Activated CD4-positive, alpha-beta T cell treated with anti-CD3 and anti-CD28 coated beads, Interleukin-2, amount 10 ng/mL, durations not matched to agents 24 days and 14 days (primary cell): Measurements from ENCODE around the gene OR7C1. TPM values are rescaled to one million over a fixed set of nuclear protein-coding genes. Genes with fewer than 3 reads are reported as not detected.
A peak's percentile ranks its signal among the peaks of the same experiment; 100 is the strongest.
"Not testable (repeated sequence)": the region's sequence is repeated elsewhere in the genome, so short reads cannot be mapped to it uniquely, and the experiment has no call there.

Experiments
- DNase-seq: peaks from one replicate; pipeline ENCODE4 v3.0.0; 2022
- H3K27ac Mint-ChIP-seq: one replicate; pipeline ENCODE4 v1.8.0; 2022; ENCODE audit warnings: mild to moderate bottlenecking, mixed read lengths
- H3K27me3 Mint-ChIP-seq: one replicate; pipeline ENCODE4 v1.8.0; 2022; ENCODE audit warnings: mixed read lengths
- H3K36me3 Mint-ChIP-seq: one replicate; pipeline ENCODE4 v1.8.0; 2022; ENCODE audit warnings: low read depth, mild to moderate bottlenecking, mixed read lengths
- H3K4me1 Mint-ChIP-seq: one replicate; pipeline ENCODE4 v1.8.0; 2021; ENCODE audit warnings: mixed read lengths
- H3K4me3 Mint-ChIP-seq: one replicate; pipeline ENCODE4 v1.8.0; 2022; ENCODE audit warnings: mild to moderate bottlenecking, moderate library complexity, mixed read lengths
- H3K9me3 Mint-ChIP-seq: one replicate; pipeline ENCODE4 v1.8.0; 2021; ENCODE audit warnings: mixed read lengths
- intact Hi-C: fragments of 100-400 bp; cut with micrococcal nuclease; formaldehyde crosslinking; loops from one replicate; pipeline ENCODE4 v1.15.1; 2023
- total RNA-seq: library from RNA; stranded (reverse); gene quantifications from 2 replicates; pipeline ENCODE4 v1.2.3, GENCODE V29; 2022

Gene OR7C1
- total RNA-seq, 1 donor from 2014 or later: not detected

- peaks cover 13% of the 10 kb centered on the region for H3K4me1 Mint-ChIP-seq
- H3K27me3 Mint-ChIP-seq: peaks cover 21% of the 10 kb centered on the region
- not testable (repeated sequence) for H3K9me3 Mint-ChIP-seq, DNase-seq, H3K4me3 Mint-ChIP-seq, H3K27ac Mint-ChIP-seq, H3K36me3 Mint-ChIP-seq
- intact Hi-C loops: loop anchor here (10.0 kb wide), 1 partner anchor 206 kb away; the partner anchor contains the start of gene NDUFB7
Measured at GRCh38 chr19:14780622-14781225, 54.3 kb downstream of the OR7C1 start.

- intact Hi-C loops: no loop called here
- Mint-ChIP-seq H3K9me3 (no peaks in the 10 kb centered on the region), H3K36me3 (no peaks in the 10 kb centered on the region), H3K4me3 (no peak overlapping the region), H3K4me1 (peaks cover 3% of the 10 kb centered on the region), H3K27ac (no peak overlapping the region), H3K27me3 (peaks cover 23% of the 10 kb centered on the region)
- no peak for DNase-seq
Measured at GRCh38 chr19:14779151-14779550, 55.8 kb downstream of the OR7C1 start.

GRCh38 chr19:14778110-14778845 lies 56.7 kb downstream of the OR7C1 start, which contains the start of gene ADGRE2:
Gene ADGRE2 (minus strand): TSS chr19:14778560. CDS start chr19:14776756, 1,804 bp downstream.
- peaks cover 23% of the 10 kb centered on the region for H3K27me3 Mint-ChIP-seq
- H3K27ac Mint-ChIP-seq, H3K36me3 Mint-ChIP-seq, H3K9me3 Mint-ChIP-seq, H3K4me1 Mint-ChIP-seq, intact Hi-C loops, H3K4me3 Mint-ChIP-seq, DNase-seq: not testable (repeated sequence)

- H3K9me3 Mint-ChIP-seq, H3K36me3 Mint-ChIP-seq, intact Hi-C loops: not testable (repeated sequence)
Measured at GRCh38 chr19:14777645-14778044, 57.3 kb downstream of the OR7C1 start.

GRCh38 chr19:14775869-14776586 lies 59.0 kb downstream of the OR7C1 start:
- DNase-seq: no peak
- H3K27me3 Mint-ChIP-seq: peaks cover 23% of the 10 kb centered on the region
- intact Hi-C loops: no loop called here

More at GRCh38 chr19:14777645-14778044, 57.3 kb downstream of the OR7C1 start:
- not testable (repeated sequence) for H3K4me1 Mint-ChIP-seq, DNase-seq, H3K4me3 Mint-ChIP-seq, H3K27ac Mint-ChIP-seq
- peaks cover 23% of the 10 kb centered on the region for H3K27me3 Mint-ChIP-seq

GRCh38 chr19:14775326-14775725 lies 59.7 kb downstream of the OR7C1 start:
- peak overlapping the region; percentile 17 for H3K4me3 Mint-ChIP-seq
- DNase-seq, H3K27ac Mint-ChIP-seq, H3K9me3 Mint-ChIP-seq, H3K4me1 Mint-ChIP-seq, intact Hi-C loops, H3K36me3 Mint-ChIP-seq: not testable (repeated sequence)
- H3K27me3 Mint-ChIP-seq: peaks cover 23% of the 10 kb centered on the region

More at GRCh38 chr19:14775869-14776586, 59.0 kb downstream of the OR7C1 start:
- H3K36me3 Mint-ChIP-seq: no peaks in the 10 kb centered on the region
- H3K4me3 Mint-ChIP-seq: peak overlapping the region; percentile 81
- H3K9me3 Mint-ChIP-seq: no peaks in the 10 kb centered on the region
- no peak overlapping the region for H3K27ac Mint-ChIP-seq
- peaks cover 3% of the 10 kb centered on the region for H3K4me1 Mint-ChIP-seq

GRCh38 chr19:14774373-14774772 lies 60.6 kb downstream of the OR7C1 start:
- no peak overlapping the region for H3K27ac Mint-ChIP-seq
- no peak for DNase-seq

GRCh38 chr19:14773722-14774121 lies 61.3 kb downstream of the OR7C1 start:
- H3K36me3 Mint-ChIP-seq, H3K27ac Mint-ChIP-seq, H3K9me3 Mint-ChIP-seq, DNase-seq, H3K4me3 Mint-ChIP-seq, H3K4me1 Mint-ChIP-seq, intact Hi-C loops: not testable (repeated sequence)
- peaks cover 21% of the 10 kb centered on the region for H3K27me3 Mint-ChIP-seq

More at GRCh38 chr19:14774373-14774772, 60.6 kb downstream of the OR7C1 start:
- intact Hi-C loops: no loop called here
- Mint-ChIP-seq H3K4me1 (peaks cover 3% of the 10 kb centered on the region), H3K9me3 (no peaks in the 10 kb centered on the region), H3K4me3 (no peak overlapping the region), H3K27me3 (peaks cover 23% of the 10 kb centered on the region), H3K36me3 (no peaks in the 10 kb centered on the region)

GRCh38 chr19:14772995-14773394 lies 62.0 kb downstream of the OR7C1 start:
- Mint-ChIP-seq H3K4me1 (peaks cover 3% of the 10 kb centered on the region), H3K36me3 (no peaks in the 10 kb centered on the region), H3K4me3 (no peak overlapping the region), H3K9me3 (no peaks in the 10 kb centered on the region), H3K27me3 (peaks cover 19% of the 10 kb centered on the region), H3K27ac (no peak overlapping the region)
- no peak for DNase-seq
- intact Hi-C loops: no loop called here

GRCh38 chr19:14772467-14772866 lies 62.5 kb downstream of the OR7C1 start:
- peaks cover 3% of the 10 kb centered on the region for H3K4me1 Mint-ChIP-seq
- H3K36me3 Mint-ChIP-seq: no peaks in the 10 kb centered on the region
- intact Hi-C loops: no loop called here
- DNase-seq: no peak
- H3K27me3 Mint-ChIP-seq: peaks cover 14% of the 10 kb centered on the region
- no peak overlapping the region for H3K4me3 Mint-ChIP-seq
- H3K9me3 Mint-ChIP-seq: no peaks in the 10 kb centered on the region
- H3K27ac Mint-ChIP-seq: no peak overlapping the region

- peaks cover 6% of the 10 kb centered on the region for H3K27me3 Mint-ChIP-seq
- no peak for DNase-seq
- H3K27ac Mint-ChIP-seq: no peak overlapping the region
- no peaks in the 10 kb centered on the region for H3K9me3 Mint-ChIP-seq
- intact Hi-C loops: no loop called here
- no peaks in the 10 kb centered on the region for H3K36me3 Mint-ChIP-seq
- no peak overlapping the region for H3K4me3 Mint-ChIP-seq
- peaks cover 3% of the 10 kb centered on the region for H3K4me1 Mint-ChIP-seq
Measured at GRCh38 chr19:14770944-14771839, 63.8 kb downstream of the OR7C1 start.

- DNase-seq: no peak
- intact Hi-C loops: no loop called here
- Mint-ChIP-seq H3K9me3 (no peaks in the 10 kb centered on the region), H3K27ac (no peak overlapping the region), H3K4me3 (no peak overlapping the region), H3K27me3 (no peaks in the 10 kb centered on the region), H3K36me3 (peaks cover 2% of the 10 kb centered on the region), H3K4me1 (no peaks in the 10 kb centered on the region)
Measured at GRCh38 chr19:14770136-14770535, 64.8 kb downstream of the OR7C1 start.

- no peak for DNase-seq
- Mint-ChIP-seq H3K4me3 (no peak overlapping the region), H3K27ac (no peak overlapping the region), H3K36me3 (peaks cover 2% of the 10 kb centered on the region), H3K9me3 (no peaks in the 10 kb centered on the region), H3K27me3 (no peaks in the 10 kb centered on the region), H3K4me1 (no peaks in the 10 kb centered on the region)
- intact Hi-C loops: no loop called here
Measured at GRCh38 chr19:14769201-14769600, 65.8 kb downstream of the OR7C1 start.
